Measurements from ENCODE around the gene TNRC6C. TPM values are rescaled to one million over a fixed set of nuclear protein-coding genes. Genes with fewer than 3 reads are reported as not detected.

The TNRC6C gene
- total and polyA plus RNA-seq, 2 experiments from 2014 or later = 10.1 to 16.6 TPM

GRCh38 chr17:78111727-78112517 is 153.4 kb downstream of the TNRC6C start:
- no peaks in the 10 kb centered on the region; the same call in 2 of the 3 replicates for H3K9me3 Mint-ChIP-seq
- H3F3A ChIP-seq (replicated peaks; ENCODE audit: low read depth) = 0 out of 2 replicates have a peak, but pooled peaks cover 3% of the 10 kb centered on the region
- H3K36me3 ChIP-seq (ENCODE audit: insufficient read depth) = no peaks in the 10 kb centered on the region
- no peak overlapping the region for H3K4me3 Mint-ChIP-seq
- no peaks in the 10 kb centered on the region for H3K79me2 ChIP-seq (replicated peaks; ENCODE audit: insufficient read depth)
- H3K4me1 Mint-ChIP-seq = peaks cover 2% of the 10 kb centered on the region
- H3K9me2 ChIP-seq (ENCODE audit: insufficient read depth) = no peaks in the 10 kb centered on the region
- peaks cover 19% of the 10 kb centered on the region for H3K36me3 Mint-ChIP-seq (ENCODE audit: low read depth)
- no peak overlapping the region for H3K4me2 ChIP-seq
- no peak overlapping the region for H3K4me3 ChIP-seq
- H2AFZ ChIP-seq = no peak overlapping the region
- TF ChIP-seq, protein P1, sequence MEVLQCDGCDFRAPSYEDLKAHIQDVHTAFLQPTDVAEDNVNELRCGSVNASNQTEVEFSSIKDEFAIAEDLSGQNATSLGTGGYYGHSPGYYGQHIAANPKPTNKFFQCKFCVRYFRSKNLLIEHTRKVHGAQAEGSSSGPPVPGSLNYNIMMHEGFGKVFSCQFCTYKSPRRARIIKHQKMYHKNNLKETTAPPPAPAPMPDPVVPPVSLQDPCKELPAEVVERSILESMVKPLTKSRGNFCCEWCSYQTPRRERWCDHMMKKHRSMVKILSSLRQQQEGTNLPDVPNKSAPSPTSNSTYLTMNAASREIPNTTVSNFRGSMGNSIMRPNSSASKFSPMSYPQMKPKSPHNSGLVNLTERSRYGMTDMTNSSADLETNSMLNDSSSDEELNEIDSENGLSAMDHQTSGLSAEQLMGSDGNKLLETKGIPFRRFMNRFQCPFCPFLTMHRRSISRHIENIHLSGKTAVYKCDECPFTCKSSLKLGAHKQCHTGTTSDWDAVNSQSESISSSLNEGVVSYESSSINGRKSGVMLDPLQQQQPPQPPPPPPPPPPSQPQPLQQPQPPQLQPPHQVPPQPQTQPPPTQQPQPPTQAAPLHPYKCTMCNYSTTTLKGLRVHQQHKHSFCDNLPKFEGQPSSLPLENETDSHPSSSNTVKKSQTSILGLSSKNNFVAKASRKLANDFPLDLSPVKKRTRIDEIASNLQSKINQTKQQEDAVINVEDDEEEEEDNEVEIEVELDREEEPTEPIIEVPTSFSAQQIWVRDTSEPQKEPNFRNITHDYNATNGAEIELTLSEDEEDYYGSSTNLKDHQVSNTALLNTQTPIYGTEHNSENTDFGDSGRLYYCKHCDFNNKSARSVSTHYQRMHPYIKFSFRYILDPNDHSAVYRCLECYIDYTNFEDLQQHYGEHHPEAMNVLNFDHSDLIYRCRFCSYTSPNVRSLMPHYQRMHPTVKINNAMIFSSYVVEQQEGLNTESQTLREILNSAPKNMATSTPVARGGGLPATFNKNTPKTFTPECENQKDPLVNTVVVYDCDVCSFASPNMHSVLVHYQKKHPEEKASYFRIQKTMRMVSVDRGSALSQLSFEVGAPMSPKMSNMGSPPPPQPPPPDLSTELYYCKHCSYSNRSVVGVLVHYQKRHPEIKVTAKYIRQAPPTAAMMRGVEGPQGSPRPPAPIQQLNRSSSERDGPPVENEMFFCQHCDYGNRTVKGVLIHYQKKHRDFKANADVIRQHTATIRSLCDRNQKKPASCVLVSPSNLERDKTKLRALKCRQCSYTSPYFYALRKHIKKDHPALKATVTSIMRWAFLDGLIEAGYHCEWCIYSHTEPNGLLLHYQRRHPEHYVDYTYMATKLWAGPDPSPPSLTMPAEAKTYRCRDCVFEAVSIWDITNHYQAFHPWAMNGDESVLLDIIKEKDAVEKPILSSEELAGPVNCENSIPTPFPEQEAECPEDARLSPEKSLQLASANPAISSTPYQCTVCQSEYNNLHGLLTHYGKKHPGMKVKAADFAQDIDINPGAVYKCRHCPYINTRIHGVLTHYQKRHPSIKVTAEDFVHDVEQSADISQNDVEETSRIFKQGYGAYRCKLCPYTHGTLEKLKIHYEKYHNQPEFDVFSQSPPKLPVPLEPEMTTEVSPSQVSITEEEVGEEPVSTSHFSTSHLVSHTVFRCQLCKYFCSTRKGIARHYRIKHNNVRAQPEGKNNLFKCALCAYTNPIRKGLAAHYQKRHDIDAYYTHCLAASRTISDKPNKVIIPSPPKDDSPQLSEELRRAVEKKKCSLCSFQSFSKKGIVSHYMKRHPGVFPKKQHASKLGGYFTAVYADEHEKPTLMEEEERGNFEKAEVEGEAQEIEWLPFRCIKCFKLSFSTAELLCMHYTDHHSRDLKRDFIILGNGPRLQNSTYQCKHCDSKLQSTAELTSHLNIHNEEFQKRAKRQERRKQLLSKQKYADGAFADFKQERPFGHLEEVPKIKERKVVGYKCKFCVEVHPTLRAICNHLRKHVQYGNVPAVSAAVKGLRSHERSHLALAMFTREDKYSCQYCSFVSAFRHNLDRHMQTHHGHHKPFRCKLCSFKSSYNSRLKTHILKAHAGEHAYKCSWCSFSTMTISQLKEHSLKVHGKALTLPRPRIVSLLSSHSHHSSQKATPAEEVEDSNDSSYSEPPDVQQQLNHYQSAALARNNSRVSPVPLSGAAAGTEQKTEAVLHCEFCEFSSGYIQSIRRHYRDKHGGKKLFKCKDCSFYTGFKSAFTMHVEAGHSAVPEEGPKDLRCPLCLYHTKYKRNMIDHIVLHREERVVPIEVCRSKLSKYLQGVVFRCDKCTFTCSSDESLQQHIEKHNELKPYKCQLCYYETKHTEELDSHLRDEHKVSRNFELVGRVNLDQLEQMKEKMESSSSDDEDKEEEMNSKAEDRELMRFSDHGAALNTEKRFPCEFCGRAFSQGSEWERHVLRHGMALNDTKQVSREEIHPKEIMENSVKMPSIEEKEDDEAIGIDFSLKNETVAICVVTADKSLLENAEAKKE (CRISPR knock-in tag; IDR thresholded peaks at IDR 0.05) = no peak
- no peak for TF ChIP-seq ETS1 (IDR thresholded peaks at IDR 0.05)
- TF ChIP-seq, protein P2, sequence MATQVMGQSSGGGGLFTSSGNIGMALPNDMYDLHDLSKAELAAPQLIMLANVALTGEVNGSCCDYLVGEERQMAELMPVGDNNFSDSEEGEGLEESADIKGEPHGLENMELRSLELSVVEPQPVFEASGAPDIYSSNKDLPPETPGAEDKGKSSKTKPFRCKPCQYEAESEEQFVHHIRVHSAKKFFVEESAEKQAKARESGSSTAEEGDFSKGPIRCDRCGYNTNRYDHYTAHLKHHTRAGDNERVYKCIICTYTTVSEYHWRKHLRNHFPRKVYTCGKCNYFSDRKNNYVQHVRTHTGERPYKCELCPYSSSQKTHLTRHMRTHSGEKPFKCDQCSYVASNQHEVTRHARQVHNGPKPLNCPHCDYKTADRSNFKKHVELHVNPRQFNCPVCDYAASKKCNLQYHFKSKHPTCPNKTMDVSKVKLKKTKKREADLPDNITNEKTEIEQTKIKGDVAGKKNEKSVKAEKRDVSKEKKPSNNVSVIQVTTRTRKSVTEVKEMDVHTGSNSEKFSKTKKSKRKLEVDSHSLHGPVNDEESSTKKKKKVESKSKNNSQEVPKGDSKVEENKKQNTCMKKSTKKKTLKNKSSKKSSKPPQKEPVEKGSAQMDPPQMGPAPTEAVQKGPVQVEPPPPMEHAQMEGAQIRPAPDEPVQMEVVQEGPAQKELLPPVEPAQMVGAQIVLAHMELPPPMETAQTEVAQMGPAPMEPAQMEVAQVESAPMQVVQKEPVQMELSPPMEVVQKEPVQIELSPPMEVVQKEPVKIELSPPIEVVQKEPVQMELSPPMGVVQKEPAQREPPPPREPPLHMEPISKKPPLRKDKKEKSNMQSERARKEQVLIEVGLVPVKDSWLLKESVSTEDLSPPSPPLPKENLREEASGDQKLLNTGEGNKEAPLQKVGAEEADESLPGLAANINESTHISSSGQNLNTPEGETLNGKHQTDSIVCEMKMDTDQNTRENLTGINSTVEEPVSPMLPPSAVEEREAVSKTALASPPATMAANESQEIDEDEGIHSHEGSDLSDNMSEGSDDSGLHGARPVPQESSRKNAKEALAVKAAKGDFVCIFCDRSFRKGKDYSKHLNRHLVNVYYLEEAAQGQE (IDR thresholded peaks at IDR 0.05; ENCODE audit: unreplicated experiment) = no peak
- no peak for TF ChIP-seq CREB1 (CRISPR knock-in tag; IDR thresholded peaks at IDR 0.05; ENCODE audit: low read depth)
- no peak for TF ChIP-seq JUNB (IDR thresholded peaks at IDR 0.05; ENCODE audit: unreplicated experiment)
- TF ChIP-seq, protein P3, sequence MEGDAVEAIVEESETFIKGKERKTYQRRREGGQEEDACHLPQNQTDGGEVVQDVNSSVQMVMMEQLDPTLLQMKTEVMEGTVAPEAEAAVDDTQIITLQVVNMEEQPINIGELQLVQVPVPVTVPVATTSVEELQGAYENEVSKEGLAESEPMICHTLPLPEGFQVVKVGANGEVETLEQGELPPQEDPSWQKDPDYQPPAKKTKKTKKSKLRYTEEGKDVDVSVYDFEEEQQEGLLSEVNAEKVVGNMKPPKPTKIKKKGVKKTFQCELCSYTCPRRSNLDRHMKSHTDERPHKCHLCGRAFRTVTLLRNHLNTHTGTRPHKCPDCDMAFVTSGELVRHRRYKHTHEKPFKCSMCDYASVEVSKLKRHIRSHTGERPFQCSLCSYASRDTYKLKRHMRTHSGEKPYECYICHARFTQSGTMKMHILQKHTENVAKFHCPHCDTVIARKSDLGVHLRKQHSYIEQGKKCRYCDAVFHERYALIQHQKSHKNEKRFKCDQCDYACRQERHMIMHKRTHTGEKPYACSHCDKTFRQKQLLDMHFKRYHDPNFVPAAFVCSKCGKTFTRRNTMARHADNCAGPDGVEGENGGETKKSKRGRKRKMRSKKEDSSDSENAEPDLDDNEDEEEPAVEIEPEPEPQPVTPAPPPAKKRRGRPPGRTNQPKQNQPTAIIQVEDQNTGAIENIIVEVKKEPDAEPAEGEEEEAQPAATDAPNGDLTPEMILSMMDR (conservative IDR thresholded peaks at IDR 0.05; ENCODE audit: low read depth in 2 of 2) = no peak
- no peak for TF ChIP-seq EZH2 (IDR thresholded peaks at IDR 0.05; ENCODE audit: low read depth, unreplicated experiment)
- TF ChIP-seq ZNF114 (CRISPR knock-in tag; IDR thresholded peaks at IDR 0.05) = no peak
- no peak for TF ChIP-seq EZH2phosphoT487 (IDR thresholded peaks at IDR 0.05; ENCODE audit: unreplicated experiment)
- TF ChIP-seq ZNF331 (CRISPR knock-in tag; IDR thresholded peaks at IDR 0.05; ENCODE audit: low read depth) = no peak
- no peak for TF ChIP-seq STAT1 (IDR thresholded peaks at IDR 0.05; ENCODE audit: unreplicated experiment)
- no peak for TF ChIP-seq NANOG (IDR thresholded peaks at IDR 0.05; ENCODE audit: borderline replicate concordance)
- no peak for TF ChIP-seq POLR2AphosphoS5 (IDR thresholded peaks at IDR 0.05; ENCODE audit: low read depth)
- H3K27ac ChIP-seq (ENCODE audit: low read depth) = no peak overlapping the region
- H3K27me3 Mint-ChIP-seq (ENCODE audit: insufficient read depth, low read depth, poor library complexity) = peaks cover 19% of the 10 kb centered on the region
- no peaks in the 10 kb centered on the region for H3K4me1 ChIP-seq (ENCODE audit: insufficient read depth)
- H3K27ac Mint-ChIP-seq = no peak overlapping the region
- DNase-seq (ENCODE audit: low spot score) (no peak), ATAC-seq (peak; percentile 6)
- H3K27me3 ChIP-seq (ENCODE audit: insufficient read depth) = no peaks in the 10 kb centered on the region
- H4K20me1 ChIP-seq (replicated peaks; ENCODE audit: insufficient read depth) = no peaks in the 10 kb centered on the region

All from GM23338 (cell line).